Stomach (tissue), 9 donors: Measurements from ENCODE around the gene ENTPD8. TPM values are rescaled to one million over a fixed set of nuclear protein-coding genes. Genes with fewer than 3 reads are reported as not detected.

Source experiments
- DNase-seq, 2 donors: peaks; one replicate each; pipeline versions ENCODE4 v3.0.0 to v3.0.0-alpha.2; 2013 to 2019
- H3K27ac ChIP-seq, 5 donors: fragments of 200-600 bp in 4 of 5; sonication (generic) in 4 of 5; one replicate each; pipeline ENCODE4 v1.5.1; 2013 to 2019; ENCODE audit warnings: mild to moderate bottlenecking in 1 of 5, moderate library complexity in 1 of 5
- H3K27me3 ChIP-seq, 3 donors: fragments of 200-600 bp; sonication (generic); one replicate each; pipeline ENCODE4 v1.5.1; 2017 to 2019; ENCODE audit warnings: mixed run types in 1 of 3
- H3K36me3 ChIP-seq, 4 donors: fragments of 200-600 bp; sonication (generic); 1 replicate in 3 of 4; 2 replicates in 1 of 4; pipeline ENCODE4 v1.5.1; 2016 to 2019
- H3K4me1 ChIP-seq, 4 donors: fragments of 200-600 bp; sonication (generic); one replicate each; pipeline ENCODE4 v1.5.1; 2016 to 2019
- H3K4me3 ChIP-seq, 4 donors: fragments of 200-600 bp; sonication (generic) in 3 of 4; one replicate each; pipeline ENCODE4 v1.5.1; 2016 to 2019; ENCODE audit warnings: mild to moderate bottlenecking in 1 of 4
- H3K9me3 ChIP-seq, 4 donors: fragments of 200-600 bp; sonication (generic); one replicate each; pipeline ENCODE4 v1.5.1; 2016 to 2019
- EP300 ChIP-seq: sonication (generic); formaldehyde crosslinking; IDR thresholded peaks from one replicate; pipeline ENCODE4 v1.6.1; 2017; ENCODE audit warnings: antibody characterized with exemption
- POLR2A ChIP-seq, 4 donors: fragments of 450-650 bp; IDR thresholded peaks; one replicate each; pipeline ENCODE4 v1.6.1; 2016; ENCODE audit warnings: antibody characterized with exemption in 4 of 4, control low read depth in 2 of 4, mild to moderate bottlenecking in 1 of 4, moderate library complexity in 1 of 4
- POLR2AphosphoS5 ChIP-seq, 3 donors: sonication (generic); formaldehyde crosslinking; IDR thresholded peaks; one replicate each; pipeline ENCODE4 v1.6.1; 2016; ENCODE audit warnings: antibody characterized with exemption in 3 of 3
- WGBS, 5 donors: extraction: QIAGEN DNeasy Blood & Tissue Kit in 3 of 5; methylation state at CpG; one replicate each; pipeline versions ENCODE4 v1.1.5 to v1.1.7; 2013 to 2018; 5-methylcytosine and 5-hydroxymethylcytosine counted together
- intact Hi-C: fragments of 100-400 bp; cut with DNase I; formaldehyde crosslinking; loops from one replicate; pipeline ENCODE4 v1.15.1; 2023; ENCODE audit warnings: low total_unique reads
- polyA plus RNA-seq, 3 donors: library from polyadenylated mRNA; stranded (reverse); fragments of 200-250 nt; gene quantifications; one replicate each; pipeline ENCODE4 v1.2.3, GENCODE V29; 2013
- total RNA-seq, 5 donors: library from RNA; depleted of rRNA; stranded (reverse); fragments of >200 nt; gene quantifications; one replicate each; pipeline versions ENCODE4 v1.1.0 to v1.2.3, GENCODE V29; 2014 to 2016
- TF ChIP-seq, protein P1 (sequence below), 7 experiments: fragments of 450-650 bp in 4 of 7; fragments of 200-600 bp in 3 of 7; sonication (generic) in 3 of 7; IDR thresholded peaks; one replicate each; pipeline ENCODE4 v1.5.1; 2016 to 2019; ENCODE audit warnings: antibody characterized with exemption in 7 of 7, control low read depth in 2 of 7, mild to moderate bottlenecking in 1 of 7
- donor health status: healthy with polysubstance abuse.
- donor health status: Bipolar disorder and iron deficiency.
- donor health status: healthy.

ENTPD8 gene
- total and polyA plus RNA-seq, 8 donors: 0.89 to 37.9 (median 6.8) TPM

GRCh38 chr9:137406085-137406760, 34.9 kb downstream of the ENTPD8 start:
- Histone ChIP-seq H3K4me1 (peaks cover 21 to 32% (median 29%) of the 10 kb centered on the region in 4 donors), H3K36me3 (no peaks in the 10 kb centered on the region), H3K4me3 (peak overlapping the region; percentile 39 to 47 (median 40)), H3K27ac (peak overlapping the region in 2 of 5 donors; percentile 9 to 67), H3K9me3 (no peaks in the 10 kb centered on the region), H3K27me3 (peaks cover 0 to 16% (median 5%) of the 10 kb centered on the region in 3 donors)
- TF ChIP-seq POLR2AphosphoS5 (IDR thresholded peaks at IDR 0.05) (no peak), POLR2A (IDR thresholded peaks at IDR 0.05) (no peak), EP300 (no peak)
- TF ChIP-seq, protein P1, sequence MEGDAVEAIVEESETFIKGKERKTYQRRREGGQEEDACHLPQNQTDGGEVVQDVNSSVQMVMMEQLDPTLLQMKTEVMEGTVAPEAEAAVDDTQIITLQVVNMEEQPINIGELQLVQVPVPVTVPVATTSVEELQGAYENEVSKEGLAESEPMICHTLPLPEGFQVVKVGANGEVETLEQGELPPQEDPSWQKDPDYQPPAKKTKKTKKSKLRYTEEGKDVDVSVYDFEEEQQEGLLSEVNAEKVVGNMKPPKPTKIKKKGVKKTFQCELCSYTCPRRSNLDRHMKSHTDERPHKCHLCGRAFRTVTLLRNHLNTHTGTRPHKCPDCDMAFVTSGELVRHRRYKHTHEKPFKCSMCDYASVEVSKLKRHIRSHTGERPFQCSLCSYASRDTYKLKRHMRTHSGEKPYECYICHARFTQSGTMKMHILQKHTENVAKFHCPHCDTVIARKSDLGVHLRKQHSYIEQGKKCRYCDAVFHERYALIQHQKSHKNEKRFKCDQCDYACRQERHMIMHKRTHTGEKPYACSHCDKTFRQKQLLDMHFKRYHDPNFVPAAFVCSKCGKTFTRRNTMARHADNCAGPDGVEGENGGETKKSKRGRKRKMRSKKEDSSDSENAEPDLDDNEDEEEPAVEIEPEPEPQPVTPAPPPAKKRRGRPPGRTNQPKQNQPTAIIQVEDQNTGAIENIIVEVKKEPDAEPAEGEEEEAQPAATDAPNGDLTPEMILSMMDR (IDR thresholded peaks at IDR 0.05): no peak
- intact Hi-C loops: loop anchor here (10.0 kb wide), 1 partner anchor 101 kb away; the partner anchor contains the start of gene NRARP
- WGBS, 5 donors: 32 to 42% (median 40%) methylated on average over 18 to 20 of the region's 20 CpGs
- no peak for DNase-seq

DNA sequence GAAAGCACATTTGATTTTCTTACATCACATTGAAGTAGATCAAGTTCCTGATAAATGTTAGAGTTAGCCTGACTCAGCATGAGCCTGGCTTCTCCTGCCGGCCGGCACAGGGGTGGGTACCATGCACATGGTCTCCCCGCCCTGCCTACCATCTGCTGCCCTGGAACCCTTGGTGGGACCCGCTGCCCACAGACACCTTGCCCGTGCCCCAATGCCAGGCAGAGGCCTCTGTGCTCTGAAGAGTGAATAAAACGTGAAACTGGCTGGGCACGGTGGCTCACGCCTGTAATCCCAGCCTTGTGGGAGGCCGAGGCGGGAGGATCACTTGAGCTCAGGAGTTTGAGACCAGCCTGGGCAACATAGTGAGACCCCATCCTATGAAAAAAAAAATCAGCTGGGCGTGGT, 35.5 kb downstream of the ENTPD8 start:
- no peak overlapping the region for H3K4me3 ChIP-seq
- H3K27me3 ChIP-seq: peaks cover 0 to 16% (median 5%) of the 10 kb centered on the region in 3 donors
- H3K4me1 ChIP-seq: peaks cover 17 to 26% (median 23%) of the 10 kb centered on the region in 4 donors
- intact Hi-C loops: loop anchor here (10.0 kb wide), 1 partner anchor 101 kb away; the partner anchor contains the start of gene NRARP
- H3K36me3 ChIP-seq: no peaks in the 10 kb centered on the region
- H3K9me3 ChIP-seq: no peaks in the 10 kb centered on the region
- TF ChIP-seq POLR2AphosphoS5 (IDR thresholded peaks at IDR 0.05): no peak
- TF ChIP-seq EP300: no peak
- TF ChIP-seq, protein P1 (IDR thresholded peaks at IDR 0.05): no peak
- no peak for TF ChIP-seq POLR2A (IDR thresholded peaks at IDR 0.05)
- DNase-seq: no peak
- H3K27ac ChIP-seq: no peak overlapping the region
- WGBS, 5 donors: 85 to 95% (median 92%) methylated on average over 11 of the region's 11 CpGs

DNA sequence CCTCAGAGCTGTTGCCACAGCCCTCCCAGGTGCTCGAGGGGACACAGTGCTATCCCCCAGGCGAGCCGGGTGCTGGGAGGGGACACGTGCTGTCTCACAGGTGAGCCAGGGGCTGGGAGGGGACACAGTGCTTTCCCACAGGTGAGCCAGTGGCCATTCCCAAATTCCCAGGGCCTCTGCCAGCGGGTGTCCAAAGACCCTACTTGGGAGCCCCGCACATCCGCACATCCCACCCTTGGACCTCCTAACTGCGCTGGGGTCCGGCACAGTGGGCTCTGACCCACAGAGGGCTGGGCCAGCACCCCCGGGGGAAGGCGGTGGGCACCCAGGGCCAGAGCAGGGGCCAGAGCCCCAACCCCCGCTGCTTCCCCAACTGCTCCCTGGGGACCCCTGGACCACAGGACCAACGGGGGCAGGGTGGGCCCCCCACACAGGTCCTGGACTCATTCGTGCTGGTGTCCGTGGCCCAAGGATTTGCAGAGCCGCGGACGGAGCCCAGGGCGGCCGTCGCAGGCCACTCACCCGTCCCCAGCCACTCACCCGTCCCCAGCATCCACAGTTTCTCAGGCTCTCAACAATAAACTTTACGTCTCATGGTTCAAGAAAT, 36.1 kb downstream of the ENTPD8 start:
- H3K27ac ChIP-seq: no peak overlapping the region
- TF ChIP-seq, protein P1 (IDR thresholded peaks at IDR 0.05): no peak
- no peak for TF ChIP-seq EP300
- H3K36me3 ChIP-seq: no peaks in the 10 kb centered on the region
- peaks cover 17 to 24% (median 21%) of the 10 kb centered on the region in 4 donors for H3K4me1 ChIP-seq
- 87 to 97% (median 95%) methylated on average over 14 to 24 of the region's 24 CpGs for WGBS, 5 donors
- no peak for DNase-seq
- no peaks in the 10 kb centered on the region for H3K9me3 ChIP-seq
- peaks cover 0 to 16% (median 5%) of the 10 kb centered on the region in 3 donors for H3K27me3 ChIP-seq
- intact Hi-C loops: loop anchor here (10.0 kb wide), 1 partner anchor 100 kb away; the partner anchor contains the start of gene NRARP
- H3K4me3 ChIP-seq: no peak overlapping the region

DNA sequence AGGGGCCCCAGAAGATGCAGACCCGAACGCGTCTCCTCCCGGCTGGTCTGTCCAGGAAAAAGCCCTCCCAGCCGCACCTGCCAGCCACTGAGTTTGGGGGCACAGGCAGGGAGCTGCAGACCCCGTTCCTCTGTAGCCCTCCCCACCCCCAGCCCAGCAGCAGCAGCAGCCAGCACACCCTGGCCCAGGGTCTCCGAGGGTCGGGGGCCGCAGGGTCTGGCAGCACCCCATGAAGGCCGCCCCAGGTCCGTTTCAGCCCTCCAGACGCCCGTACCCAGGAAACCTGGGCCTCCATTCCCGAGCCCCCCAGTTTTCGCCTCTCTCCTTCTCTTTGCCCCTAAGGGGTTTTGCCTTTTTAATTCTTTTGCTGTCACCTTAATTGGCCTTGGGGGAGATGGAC, 37.9 kb downstream of the ENTPD8 start:
- no peaks in the 10 kb centered on the region for H3K9me3 ChIP-seq
- peaks cover 0 to 4% (median 0%) of the 10 kb centered on the region in 4 donors for H3K36me3 ChIP-seq
- H3K27ac ChIP-seq: no peak overlapping the region
- peaks cover 0 to 16% (median 5%) of the 10 kb centered on the region in 3 donors for H3K27me3 ChIP-seq
- WGBS, 5 donors: 85 to 98% (median 95%) methylated on average over 9 to 15 of the region's 15 CpGs
- no peak for DNase-seq
- no peak overlapping the region for H3K4me3 ChIP-seq
- intact Hi-C loops: loop anchor here (10.0 kb wide), 1 partner anchor 98 kb away; the partner anchor contains the start of gene NRARP
- H3K4me1 ChIP-seq: peaks cover 17 to 24% (median 21%) of the 10 kb centered on the region in 4 donors
- TF ChIP-seq, protein P1 (IDR thresholded peaks at IDR 0.05): no peak
- no peak for TF ChIP-seq POLR2A (IDR thresholded peaks at IDR 0.05)
- no peak for TF ChIP-seq POLR2AphosphoS5 (IDR thresholded peaks at IDR 0.05)
- no peak for TF ChIP-seq EP300
